Cerebellar cortex (tissue), 1 donor: ENCODE data around the gene PHLDA2.
A peak's percentile ranks its signal among the peaks of the same experiment; 100 is the strongest.

ENCODE experiments used
- DNase-seq: peaks from one replicate; pipeline ENCODE4 v3.0.0-alpha.2; 2015; ENCODE audit warnings: low spot score

The PHLDA2 gene

GRCh38 chr11:2897048-2897447, 32.2 kb downstream of the PHLDA2 start:
- no peak for DNase-seq

GRCh38 chr11:2896047-2896446, 33.2 kb downstream of the PHLDA2 start:
- DNase-seq: no peak

DNA sequence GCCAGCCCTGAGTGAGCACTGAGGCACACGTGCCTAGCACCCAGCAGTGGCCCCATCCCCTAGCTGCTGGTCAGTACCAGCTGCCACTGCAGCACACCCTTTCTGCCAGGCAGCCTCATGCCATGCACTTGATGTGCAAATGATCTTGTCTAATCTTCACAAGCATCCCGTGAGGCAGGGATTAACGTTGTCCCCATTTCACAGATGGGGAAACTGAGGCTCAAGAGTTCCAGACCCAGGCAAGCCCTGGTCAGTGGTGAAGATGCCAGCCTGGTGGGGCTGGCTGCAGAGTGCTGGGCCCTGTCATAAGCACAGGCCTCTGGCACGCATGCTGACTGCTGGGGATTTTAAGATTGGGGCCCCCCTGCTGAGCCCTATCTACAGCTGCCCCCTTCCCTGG, 35.3 kb downstream of the PHLDA2 start:
- DNase-seq: no peak

DNA sequence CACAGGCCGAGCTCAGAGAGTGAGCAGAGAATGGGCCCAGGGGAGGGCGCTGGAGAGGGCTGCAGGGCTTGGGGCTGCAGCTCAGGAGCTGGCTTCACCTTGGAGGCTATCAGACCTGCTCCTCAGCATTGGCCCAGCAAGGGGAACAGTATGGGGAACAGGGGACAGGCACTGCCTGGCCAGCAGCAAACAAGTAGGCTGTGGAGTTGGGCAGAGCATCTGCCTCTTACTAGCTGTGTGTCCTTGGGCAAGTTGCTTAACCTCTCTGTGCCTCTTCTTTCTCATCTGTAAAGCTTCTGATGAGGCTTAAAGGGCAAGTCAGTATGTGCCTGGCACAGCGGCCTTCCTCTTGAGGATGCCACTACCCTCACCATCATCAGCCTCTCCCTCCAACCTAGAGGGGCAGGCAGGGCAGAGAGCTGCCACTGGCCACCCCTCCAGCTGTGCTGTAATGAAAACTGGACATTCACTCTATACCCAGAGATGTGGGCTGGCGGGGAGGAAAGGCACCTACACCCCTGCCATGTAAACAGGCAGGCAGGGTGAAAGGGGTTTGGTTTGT, 36.2 kb downstream of the PHLDA2 start:
- DNase-seq: no peak

- DNase-seq: peak; percentile 50
Observed at GRCh38 chr11:2892215-2892966, 36.8 kb downstream of the PHLDA2 start.

- DNase-seq: no peak
Observed at GRCh38 chr11:2891326-2892214, 37.6 kb downstream of the PHLDA2 start.

- no peak for DNase-seq
Observed at GRCh38 chr11:2890466-2891294, 38.5 kb downstream of the PHLDA2 start.

- DNase-seq: no peak
Observed at GRCh38 chr11:2889362-2890273, 39.6 kb downstream of the PHLDA2 start.

- peak; percentile 84 for DNase-seq
Observed at GRCh38 chr11:2888266-2888968, 40.8 kb downstream of the PHLDA2 start.

DNA sequence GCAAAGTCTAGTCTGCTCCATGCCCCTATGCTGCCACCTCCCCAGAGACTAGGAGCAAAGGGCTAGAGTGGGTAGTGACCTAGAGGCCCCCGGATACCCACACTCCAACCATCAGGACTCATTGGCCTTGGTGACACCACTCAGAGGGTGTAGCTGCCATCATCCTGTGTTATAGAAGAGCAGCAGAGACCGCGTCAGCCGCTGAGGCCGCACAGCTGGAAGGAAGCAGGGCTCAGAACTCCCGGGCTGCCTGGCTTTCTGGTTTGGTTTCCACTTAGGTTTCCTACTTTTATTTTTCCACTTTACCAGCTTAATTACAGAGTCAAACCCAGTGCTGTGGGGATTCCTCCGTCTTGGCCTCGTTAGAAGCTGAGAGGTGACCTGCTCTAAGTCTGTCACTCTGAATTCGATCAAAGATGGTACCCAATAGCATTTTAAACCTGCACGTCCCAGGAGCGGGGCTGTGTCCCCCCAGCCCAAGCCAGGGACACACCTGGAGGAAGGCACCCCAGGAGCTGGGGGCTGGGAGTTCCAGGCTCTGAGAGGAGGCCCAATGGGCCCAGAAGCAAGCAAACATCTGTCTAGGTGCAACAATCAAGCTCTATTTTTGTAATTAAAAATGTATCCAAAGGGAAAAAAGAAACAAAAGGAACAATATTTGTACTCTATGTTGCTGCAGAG, 41.6 kb downstream of the PHLDA2 start:
- no peak for DNase-seq

GRCh38 chr11:2886936-2887335, 42.3 kb downstream of the PHLDA2 start:
- DNase-seq: no peak

DNA sequence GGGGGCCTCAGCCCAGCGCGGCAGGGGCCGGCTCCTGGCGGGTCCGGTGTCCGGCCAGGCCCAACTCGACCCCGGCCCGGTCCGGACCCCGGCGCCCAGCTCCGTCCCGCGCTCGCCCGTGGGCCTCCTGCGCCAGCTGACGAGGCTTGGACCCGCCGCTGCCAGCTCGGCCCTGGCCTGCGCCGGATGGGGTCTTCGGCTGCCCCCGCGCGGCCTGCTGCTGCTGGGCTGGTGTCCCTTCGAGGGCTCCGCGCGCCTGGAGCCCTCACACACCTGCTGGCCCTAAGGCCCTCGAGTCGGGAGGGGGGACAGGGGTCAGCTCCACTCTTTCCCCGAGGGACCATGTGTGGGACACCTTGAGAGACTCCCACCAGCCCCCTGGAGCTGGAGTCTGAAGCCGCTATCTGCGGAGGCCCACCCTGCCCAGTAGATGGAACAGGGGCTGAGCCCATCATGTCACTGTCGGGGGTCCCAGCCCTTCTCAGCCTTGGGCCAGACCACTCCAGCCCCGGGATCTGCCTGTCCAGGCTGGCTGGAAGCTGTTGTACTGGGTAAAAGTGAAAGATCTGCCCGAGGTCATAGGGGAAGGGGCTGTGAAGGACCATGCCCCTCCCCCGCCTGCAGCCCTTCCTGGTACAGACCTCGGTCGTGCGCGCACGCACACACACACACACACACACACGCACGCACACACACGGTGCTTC, 42.9 kb downstream of the PHLDA2 start:
- no peak for DNase-seq

GRCh38 chr11:2885678-2886081, 43.5 kb downstream of the PHLDA2 start, which contains the start of gene CDKN1C:
TSS of gene CDKN1C (minus strand) at chr11:2885775. CDS start at chr11:2885456, 319 bp downstream.
- peak; percentile 52 for DNase-seq

DNA sequence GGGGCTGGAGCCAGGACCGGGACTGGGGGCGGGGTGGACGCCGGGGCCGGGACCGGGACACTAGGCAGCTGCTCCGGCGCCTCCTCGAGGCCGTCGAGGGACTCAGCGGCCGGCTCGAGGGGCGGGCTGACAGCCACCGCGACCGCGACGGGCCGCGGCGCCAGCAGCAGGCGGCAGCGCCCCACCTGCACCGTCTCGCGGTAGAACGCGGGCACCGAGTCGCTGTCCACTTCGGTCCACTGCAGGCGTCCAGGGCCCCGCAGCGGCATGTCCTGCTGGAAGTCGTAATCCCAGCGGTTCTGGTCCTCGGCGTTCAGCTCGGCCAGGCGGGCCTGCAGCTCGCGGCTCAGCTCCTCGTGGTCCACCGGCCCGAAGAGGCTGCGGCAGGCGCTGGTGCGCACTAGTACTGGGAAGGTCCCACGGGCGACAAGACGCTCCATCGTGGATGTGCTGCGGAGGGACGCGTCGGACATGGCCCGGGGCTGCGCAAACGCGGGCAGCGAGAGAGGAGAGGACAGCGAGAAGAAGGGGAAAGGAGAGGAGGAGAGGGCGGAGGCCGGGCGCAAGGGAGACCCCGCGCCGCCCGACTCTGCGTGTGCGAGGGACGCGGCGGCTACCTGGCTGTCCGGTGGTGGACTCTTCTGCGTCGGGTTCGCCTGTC, 44.1 kb downstream of the PHLDA2 start:
- no peak for DNase-seq

GRCh38 chr11:2883979-2884815, 45.0 kb downstream of the PHLDA2 start:
- DNase-seq: no peak

- no peak for DNase-seq
Observed at GRCh38 chr11:2883640-2883978, 45.6 kb downstream of the PHLDA2 start.

- DNase-seq: no peak
Observed at GRCh38 chr11:2882396-2883110, 46.7 kb downstream of the PHLDA2 start.
